Measurements from ENCODE around the gene PARP1. TPM values are rescaled to one million over a fixed set of nuclear protein-coding genes. Genes with fewer than 3 reads are reported as not detected.

The PARP1 gene
- total RNA-seq, 1 donor from 2014 or later, result 64.6 TPM

GRCh38 chr1:226376300-226376699 lies 31.6 kb downstream of the PARP1 start:
- Histone ChIP-seq H3K4me3 (no peak overlapping the region), H3K4me1 (no peaks in the 10 kb centered on the region), H3K36me3 (peaks cover 5 to 93% of the 10 kb centered on the region in 2 donors), H3K27ac (no peak overlapping the region), H3K9me3 (no peaks in the 10 kb centered on the region), H3K27me3 (no peaks in the 10 kb centered on the region)
- intact Hi-C loops (cut with DNase I), result no loop called here
- no peak for DNase-seq (ENCODE audit: extremely low spot score in 2 of 2)
- TF ChIP-seq POLR2A (IDR thresholded peaks at IDR 0.05), result no peak
- no peak for TF ChIP-seq CTCF (IDR thresholded peaks at IDR 0.05)
- TF ChIP-seq POLR2AphosphoS5 (IDR thresholded peaks at IDR 0.05; ENCODE audit: insufficient read depth in 1 of 2, low read depth in 1 of 2), result no peak

- no peak for DNase-seq (ENCODE audit: extremely low spot score in 2 of 2)
- intact Hi-C loops (cut with DNase I), result no loop called here
- H3K36me3 ChIP-seq, result peaks cover 0 to 76% of the 10 kb centered on the region in 2 donors
Observed at GRCh38 chr1:226373376-226373775, 34.5 kb downstream of the PARP1 start.

GRCh38 chr1:226372885-226373284 lies 35.0 kb downstream of the PARP1 start:
- Histone ChIP-seq H3K9me3 (no peaks in the 10 kb centered on the region), H3K4me3 (no peak overlapping the region), H3K27ac (no peak overlapping the region), H3K36me3 (peaks cover 0 to 76% of the 10 kb centered on the region in 2 donors), H3K27me3 (no peaks in the 10 kb centered on the region), H3K4me1 (no peaks in the 10 kb centered on the region)
- TF ChIP-seq POLR2AphosphoS5 (IDR thresholded peaks at IDR 0.05; ENCODE audit: insufficient read depth in 1 of 2, low read depth in 1 of 2), result no peak
- no peak for TF ChIP-seq CTCF (IDR thresholded peaks at IDR 0.05)
- no peak for TF ChIP-seq POLR2A (IDR thresholded peaks at IDR 0.05)
- DNase-seq (ENCODE audit: extremely low spot score in 2 of 2), result no peak
- intact Hi-C loops (cut with DNase I), result no loop called here

More at GRCh38 chr1:226373376-226373775, 34.5 kb downstream of the PARP1 start:
- TF ChIP-seq CTCF (IDR thresholded peaks at IDR 0.05), result no peak
- H3K27me3 ChIP-seq, result no peaks in the 10 kb centered on the region
- H3K27ac ChIP-seq, result no peak overlapping the region
- H3K4me3 ChIP-seq, result no peak overlapping the region
- H3K9me3 ChIP-seq, result no peaks in the 10 kb centered on the region
- no peaks in the 10 kb centered on the region for H3K4me1 ChIP-seq

GRCh38 chr1:226371866-226372490 lies 35.9 kb downstream of the PARP1 start:
- TF ChIP-seq CTCF (IDR thresholded peaks at IDR 0.05) (no peak), POLR2A (IDR thresholded peaks at IDR 0.05) (no peak), POLR2AphosphoS5 (IDR thresholded peaks at IDR 0.05; ENCODE audit: insufficient read depth in 1 of 2, low read depth in 1 of 2) (no peak)
- no peaks in the 10 kb centered on the region for H3K9me3 ChIP-seq
- intact Hi-C loops (cut with DNase I), result no loop called here
- peaks cover 0 to 76% of the 10 kb centered on the region in 2 donors for H3K36me3 ChIP-seq
- H3K27me3 ChIP-seq, result no peaks in the 10 kb centered on the region
- H3K4me1 ChIP-seq, result no peaks in the 10 kb centered on the region
- H3K27ac ChIP-seq, result no peak overlapping the region
- DNase-seq (ENCODE audit: extremely low spot score in 2 of 2), result no peak
- H3K4me3 ChIP-seq, result no peak overlapping the region

GRCh38 chr1:226371027-226371694 lies 36.7 kb downstream of the PARP1 start:
- Histone ChIP-seq H3K9me3 (no peaks in the 10 kb centered on the region), H3K4me1 (no peaks in the 10 kb centered on the region), H3K36me3 (peaks cover 0 to 76% of the 10 kb centered on the region in 2 donors), H3K27ac (no peak overlapping the region), H3K27me3 (no peaks in the 10 kb centered on the region), H3K4me3 (no peak overlapping the region)
- TF ChIP-seq POLR2A (IDR thresholded peaks at IDR 0.05) (no peak), CTCF (IDR thresholded peaks at IDR 0.05) (no peak), POLR2AphosphoS5 (IDR thresholded peaks at IDR 0.05; ENCODE audit: insufficient read depth in 1 of 2, low read depth in 1 of 2) (no peak)
- no peak for DNase-seq (ENCODE audit: extremely low spot score in 2 of 2)
- intact Hi-C loops (cut with DNase I), result no loop called here
